K562 (cell line): ENCODE data around the gene POLR2C. TPM values are rescaled to one million over a fixed set of nuclear protein-coding genes. Genes with fewer than 3 reads are reported as not detected.

ENCODE experiments used
- ARID4B ChIP-seq: sonication (generic); formaldehyde crosslinking; IDR thresholded peaks from 2 replicates; pipeline ENCODE4 v1.8.0; 2022; ENCODE audit warnings: mild to moderate bottlenecking, missing genetic modification reagents
- BRF1 ChIP-seq: IDR thresholded peaks from 3 replicates; pipeline ENCODE4 v1.6.1; 2011; ENCODE audit warnings: borderline replicate concordance, mild to moderate bottlenecking; ENCODE audit not compliant: insufficient read length; ENCODE audit errors: extremely low read depth
- CBFA2T2 ChIP-seq: fragments of 450-650 bp; conservative IDR thresholded peaks from 2 replicates; pipeline ENCODE4 v1.6.1; 2017; ENCODE audit warnings: mild to moderate bottlenecking
- DDX20 ChIP-seq: fragments of 450-650 bp; IDR thresholded peaks from 2 replicates; pipeline ENCODE4 v1.6.1; 2016; ENCODE audit warnings: missing genetic modification characterization, low read depth, mild to moderate bottlenecking, missing compliant biosample characterization, moderate library complexity
- ETV1 ChIP-seq: fragments of 450-650 bp; conservative IDR thresholded peaks from 2 replicates; pipeline ENCODE4 v1.6.1; 2016; ENCODE audit warnings: missing genetic modification characterization, control low read depth, low read depth, missing compliant biosample characterization
- HINFP ChIP-seq: fragments of 450-650 bp; conservative IDR thresholded peaks from 2 replicates; pipeline ENCODE4 v1.6.1; 2016; ENCODE audit warnings: missing genetic modification characterization, low read depth, mild to moderate bottlenecking, control low read depth, missing compliant biosample characterization
- KLF1 ChIP-seq: fragments of 450-650 bp; IDR thresholded peaks from 2 replicates; pipeline ENCODE4 v1.6.1; 2016; ENCODE audit warnings: missing genetic modification characterization, missing compliant biosample characterization
- PHTF2 ChIP-seq: fragments of 250-450 bp; sonication (Bioruptor Pico); IDR thresholded peaks from 2 replicates; pipeline ENCODE4 v1.5.0; 2021; ENCODE audit warnings: mild to moderate bottlenecking
- POLR2H ChIP-seq: IDR thresholded peaks from 2 replicates; pipeline ENCODE4 v1.6.1; 2016; ENCODE audit warnings: missing genetic modification characterization, low read depth, mild to moderate bottlenecking, control low read depth, missing compliant biosample characterization, moderate library complexity
- RBM15 ChIP-seq: fragments of 200-400 bp; formaldehyde crosslinking; IDR thresholded peaks from 2 replicates; pipeline ENCODE4 v1.6.1; 2018; ENCODE audit warnings: mild to moderate bottlenecking, low read length, moderate library complexity; ENCODE audit not compliant: insufficient read depth
- SAFB ChIP-seq: fragments of 200-400 bp; formaldehyde crosslinking; IDR thresholded peaks from 2 replicates; pipeline ENCODE4 v1.6.1; 2017; ENCODE audit warnings: low read depth, low read length, borderline replicate concordance
- SAP30 ChIP-seq: fragments of 200-600 bp; sonication (generic); IDR thresholded peaks from 2 replicates; pipeline ENCODE4 v1.6.1; 2012; ENCODE audit warnings: borderline replicate concordance, low read depth, mild to moderate bottlenecking, moderate library complexity, low read length, control low read depth, inconsistent platforms; ENCODE audit not compliant: insufficient read depth, poor library complexity, severe bottlenecking
- SP2 ChIP-seq: IDR thresholded peaks from 2 replicates; pipeline ENCODE4 v1.6.1; 2011; ENCODE audit warnings: mild to moderate bottlenecking, low read depth, low read length, moderate library complexity; ENCODE audit not compliant: poor library complexity, severe bottlenecking; ENCODE audit errors: extremely low read depth
- SRF ChIP-seq, 2 experiments: fragments of 250-450, 450-650 bp in 1 of 2; sonication (Bioruptor Pico) in 1 of 2; sonication (generic) in 1 of 2; formaldehyde crosslinking; IDR thresholded peaks; 2 replicates each; pipeline versions ENCODE4 v1.5.0 to v1.5.1; 2020 to 2022; ENCODE audit warnings: mild to moderate bottlenecking in 1 of 2, missing genetic modification reagents in 1 of 2
- ZNF121 ChIP-seq: sonication (generic); formaldehyde crosslinking; conservative IDR thresholded peaks from 2 replicates; pipeline ENCODE4 v1.8.0; 2022; ENCODE audit warnings: missing genetic modification reagents
- ZNF212 ChIP-seq: fragments of 450-650 bp; formaldehyde crosslinking; IDR thresholded peaks from 2 replicates; pipeline ENCODE4 v1.4.0; 2020; ENCODE audit warnings: mild to moderate bottlenecking
- ZNF253 ChIP-seq: fragments of 250-450 bp; sonication (Bioruptor Pico); conservative IDR thresholded peaks from 2 replicates; pipeline ENCODE4 v1.6.1; 2021; ENCODE audit warnings: mild to moderate bottlenecking
- ZNF75A ChIP-seq: fragments of 450-650 bp; formaldehyde crosslinking; IDR thresholded peaks from 2 replicates; pipeline ENCODE4 v1.4.0; 2020; ENCODE audit warnings: mild to moderate bottlenecking
- ZNF830 ChIP-seq: fragments of 250-450 bp; sonication (Bioruptor Pico); IDR thresholded peaks from 2 replicates; pipeline ENCODE4 v1.5.0; 2021; ENCODE audit warnings: mild to moderate bottlenecking
- polyA plus RNA-seq, 8 experiments: library from polyadenylated mRNA; depleted of rRNA in 4 of 8; stranded (reverse) in 5 of 8; unstranded in 3 of 8; fragments of >200 nt; fragmentation: Nextera tagmentation in 2 of 8; fragmentation: Illumina TruSeq in 1 of 8; extraction: Ambion mirVana in 2 of 8; extraction: Trizol in 1 of 8; gene quantifications; 2 replicates each; pipeline versions ENCODE4 v1.2.1 to v1.2.3, GENCODE V29; 2011 to 2014; ENCODE audit warnings: inconsistent platforms in 1 of 8, missing spikeins in 1 of 8
- total RNA-seq, 7 experiments: library from RNA; depleted of rRNA in 6 of 7; stranded (reverse); fragments of >200 nt in 6 of 7; fragmentation: Illumina TruSeq in 2 of 7; extraction: Trizol in 2 of 7; gene quantifications; 2 replicates each; pipeline versions ENCODE4 v1.2.1 to v1.2.3, GENCODE V29; 2011 to 2021; ENCODE audit warnings: low replicate concordance in 1 of 7
- TF ChIP-seq, protein P1 (sequence below): fragments of 200-800 bp; sonication (Bioruptor generic); IDR thresholded peaks from 2 replicates; pipeline ENCODE4 v1.6.1; 2017; ENCODE audit warnings: missing genetic modification characterization, missing compliant biosample characterization

Gene POLR2C
- total and polyA plus RNA-seq, 9 of the 15 experiments (the other 6 are each of a cell fraction or from before 2014, with no cell fraction given): 70.3 to 163 (median 92.3) TPM

- TF ChIP-seq SAFB (no peak), DDX20 (tag) (no peak), CBFA2T2 (no peak), POLR2H (peak; percentile 83), ZNF212 (CRISPR knock-in tag) (no peak), BRF1 (no peak), PHTF2 (CRISPR knock-in tag) (no peak), ZNF253 (CRISPR knock-in tag) (no peak), ZNF75A (no peak), ARID4B (CRISPR knock-in tag) (0 out of 2 replicates have a peak, but pooled peaks have one; percentile 37), KLF1 (no peak), SP2 (peak; percentile 91), ZNF830 (no peak), SRF (CRISPR knock-in tag; IDR thresholded peaks at IDR 0.05) (peak in 1 of 2 experiments; percentile 60; a peak in 1 of 4 replicates), HINFP (tag) (no peak), SAP30 (peak; percentile 72), ETV1 (tag) (peak; percentile 93), RBM15 (no peak), ZNF121 (CRISPR knock-in tag) (no peak)
- TF ChIP-seq, protein P1, sequence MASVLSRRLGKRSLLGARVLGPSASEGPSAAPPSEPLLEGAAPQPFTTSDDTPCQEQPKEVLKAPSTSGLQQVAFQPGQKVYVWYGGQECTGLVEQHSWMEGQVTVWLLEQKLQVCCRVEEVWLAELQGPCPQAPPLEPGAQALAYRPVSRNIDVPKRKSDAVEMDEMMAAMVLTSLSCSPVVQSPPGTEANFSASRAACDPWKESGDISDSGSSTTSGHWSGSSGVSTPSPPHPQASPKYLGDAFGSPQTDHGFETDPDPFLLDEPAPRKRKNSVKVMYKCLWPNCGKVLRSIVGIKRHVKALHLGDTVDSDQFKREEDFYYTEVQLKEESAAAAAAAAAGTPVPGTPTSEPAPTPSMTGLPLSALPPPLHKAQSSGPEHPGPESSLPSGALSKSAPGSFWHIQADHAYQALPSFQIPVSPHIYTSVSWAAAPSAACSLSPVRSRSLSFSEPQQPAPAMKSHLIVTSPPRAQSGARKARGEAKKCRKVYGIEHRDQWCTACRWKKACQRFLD (CRISPR knock-in tag): no peak
Measured at GRCh38 chr16:57462209-57462977, at the start of gene POLR2C (continued).
